HEK293 (cell line): ENCODE data around the gene SIK2.

Experiments used
- CTCF ChIA-PET: fragments of 350-600 bp; formaldehyde crosslinking; extraction: SDS; loops from one replicate; lab custom pipeline; 2021; ENCODE audit warnings: antibody characterized with exemption; lab: Yijun Ruan, JAX
- POLR2A ChIA-PET: fragments of 300-600 bp; formaldehyde crosslinking; extraction: SDS; loops from one replicate; lab custom pipeline; 2020; ENCODE audit warnings: antibody characterized with exemption, inconsistent platforms; lab: Yijun Ruan, JAX
- H3K27ac ChIP-seq: fragments of 200-500 bp; sonication (Bioruptor generic); 2 replicates; pipeline ENCODE4 v1.5.1; 2014; ENCODE audit warnings: low read depth, low read length, control low read depth, inconsistent platforms; ENCODE audit errors: extremely low read depth
- H3K36me3 ChIP-seq, 2 experiments: fragments of 200-500 bp in 1 of 2; sonication (Bioruptor generic) in 1 of 2; 1 replicate in 1 of 2; 2 replicates in 1 of 2; pipeline ENCODE4 v1.5.1; 2014 to 2017; ENCODE audit warnings: inconsistent platforms in 2 of 2, low read length in 2 of 2; ENCODE audit not compliant: control insufficient read depth in 2 of 2, insufficient read depth in 1 of 2
- H3K4me1 ChIP-seq: fragments of 200-500 bp; sonication (Bioruptor generic); 2 replicates; pipeline ENCODE4 v1.5.1; 2014; ENCODE audit warnings: mild to moderate bottlenecking, low read length, inconsistent platforms; ENCODE audit not compliant: control insufficient read depth, insufficient read depth
- H3K4me3 ChIP-seq: 2 replicates; pipeline ENCODE4 v1.5.1; 2011; ENCODE audit warnings: low read depth, mild to moderate bottlenecking, control low read depth, low read length, moderate library complexity
- H3K9me3 ChIP-seq: fragments of 200-500 bp; sonication (Bioruptor generic); 2 replicates; pipeline ENCODE4 v1.5.1; 2014; ENCODE audit warnings: low read depth, low read length, inconsistent platforms; ENCODE audit not compliant: control insufficient read depth, insufficient read depth
- BCL11A ChIP-seq: fragments of 450-650 bp; formaldehyde crosslinking; IDR thresholded peaks from 2 replicates; pipeline ENCODE4 v1.5.1; 2016; ENCODE audit warnings: low read depth, missing biosample characterization, missing genetic modification characterization
- ELK4 ChIP-seq: IDR thresholded peaks from 2 replicates; pipeline ENCODE4 v1.6.1; 2011; ENCODE audit warnings: mild to moderate bottlenecking, low read depth, low read length, borderline replicate concordance
- GLIS1 ChIP-seq: fragments of 450-650 bp; formaldehyde crosslinking; IDR thresholded peaks from 2 replicates; pipeline ENCODE4 v1.5.1; 2016; ENCODE audit warnings: missing biosample characterization, missing genetic modification characterization
- KLF10 ChIP-seq: fragments of 450-650 bp; IDR thresholded peaks from 2 replicates; pipeline ENCODE4 v1.5.1; 2018; ENCODE audit warnings: missing biosample characterization, mild to moderate bottlenecking, missing genetic modification characterization
- PRDM1 ChIP-seq: fragments of 450-650 bp; formaldehyde crosslinking; IDR thresholded peaks from 2 replicates; pipeline ENCODE4; 2016; ENCODE audit warnings: missing biosample characterization, missing genetic modification characterization
- SCRT2 ChIP-seq: fragments of 450-650 bp; formaldehyde crosslinking; IDR thresholded peaks from 2 replicates; pipeline ENCODE4 v1.5.1; 2016; ENCODE audit warnings: missing biosample characterization, missing genetic modification characterization
- SP2 ChIP-seq: fragments of 450-650 bp; formaldehyde crosslinking; IDR thresholded peaks from 2 replicates; pipeline ENCODE4 v1.5.1; 2016; ENCODE audit warnings: missing biosample characterization, missing genetic modification characterization
- ZBTB17 ChIP-seq: fragments of 450-650 bp; formaldehyde crosslinking; IDR thresholded peaks from 2 replicates; pipeline ENCODE4 v1.5.1; 2016; ENCODE audit warnings: missing biosample characterization, missing genetic modification characterization
- ZBTB8A ChIP-seq: fragments of 450-650 bp; formaldehyde crosslinking; IDR thresholded peaks from 2 replicates; pipeline ENCODE4 v1.5.1; 2016; ENCODE audit warnings: missing biosample characterization, missing genetic modification characterization
- ZFP37 ChIP-seq: fragments of 450-650 bp; formaldehyde crosslinking; IDR thresholded peaks from 2 replicates; pipeline ENCODE4 v1.5.1; 2016; ENCODE audit warnings: missing biosample characterization, missing genetic modification characterization
- ZNF280C ChIP-seq: fragments of 450-650 bp; formaldehyde crosslinking; IDR thresholded peaks from 2 replicates; pipeline ENCODE4 v1.5.1; 2016; ENCODE audit warnings: missing biosample characterization, missing genetic modification characterization
- ZNF335 ChIP-seq: fragments of 450-650 bp; formaldehyde crosslinking; conservative IDR thresholded peaks from 2 replicates; pipeline ENCODE4 v1.5.1; 2016; ENCODE audit warnings: missing biosample characterization, missing genetic modification characterization
- ZNF350 ChIP-seq: fragments of 450-650 bp; formaldehyde crosslinking; IDR thresholded peaks from 2 replicates; pipeline ENCODE4 v1.5.0; 2017; ENCODE audit warnings: missing biosample characterization, mild to moderate bottlenecking, missing genetic modification characterization
- ZNF423 ChIP-seq: fragments of 450-650 bp; formaldehyde crosslinking; IDR thresholded peaks from 2 replicates; pipeline ENCODE4 v1.5.1; 2016; ENCODE audit warnings: missing biosample characterization, missing genetic modification characterization
- ZNF433 ChIP-seq: fragments of 450-650 bp; formaldehyde crosslinking; IDR thresholded peaks from 2 replicates; pipeline ENCODE4 v1.5.1; 2016; ENCODE audit warnings: missing biosample characterization, missing genetic modification characterization, low read depth

SIK2 gene

GRCh38 chr11:111764621-111765020, 162.4 kb downstream of the SIK2 start:
- POLR2A ChIA-PET: interaction anchor here (0.5 to 1.0 kb wide), 4 partner anchors 160 to 1248 kb away, joined by 3 to 5 read pairs (median 4); no protein-coding TSS in a partner anchor
- CTCF ChIA-PET: interaction anchor here (0.7 to 5.4 kb wide), 4 partner anchors 11 to 979 kb away, joined by 3 to 46 read pairs (median 6); no protein-coding TSS in a partner anchor
- H3K36me3 ChIP-seq: peaks cover 11 to 53% of the 10 kb centered on the region in 2 experiments; a peak in 2 of 3 replicates

DNA sequence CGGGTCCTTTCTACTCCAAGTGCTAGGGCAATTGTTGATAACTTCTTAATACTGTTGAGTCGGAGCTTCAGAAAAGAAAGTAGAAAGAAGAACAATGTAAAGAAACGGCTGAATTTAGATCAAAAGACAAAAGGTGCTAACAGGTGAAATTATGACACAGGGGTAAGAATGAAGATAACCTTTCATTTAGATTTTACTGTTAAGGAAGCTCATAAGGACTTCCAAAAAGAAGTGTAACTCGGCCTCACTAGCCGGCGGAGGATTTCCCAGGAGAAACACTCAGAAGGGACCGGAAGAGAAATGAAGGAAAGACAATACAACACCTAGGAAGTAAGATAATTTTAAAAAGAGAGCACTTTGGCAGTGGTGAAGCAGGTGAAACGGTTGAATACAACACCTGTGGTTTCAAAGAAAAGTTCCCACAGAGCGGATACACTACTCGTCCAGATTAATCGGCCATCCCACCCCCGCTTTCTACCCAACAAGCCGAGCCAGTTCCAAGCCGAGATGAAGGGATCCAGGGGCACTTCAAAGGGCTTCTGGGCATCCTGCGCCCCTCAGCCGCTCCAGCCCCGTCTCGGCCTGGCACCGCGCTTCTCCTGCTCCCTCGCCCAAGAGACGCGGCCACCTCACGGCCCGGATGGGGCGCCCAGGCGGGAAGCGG, 163.2 kb downstream of the SIK2 start:
- CTCF ChIA-PET: interaction anchor here (0.6 to 5.4 kb wide), 9 partner anchors 11 to 178 kb away, joined by 3 to 46 read pairs (median 5); no protein-coding TSS in a partner anchor

More at GRCh38 chr11:111764621-111765020, 162.4 kb downstream of the SIK2 start:
- Histone ChIP-seq H3K4me3 (peak overlapping the region; percentile 99; the same call in 1 of the 2 replicates), H3K9me3 (no peaks in the 10 kb centered on the region), H3K4me1 (no peaks in the 10 kb centered on the region), H3K27ac (no peak overlapping the region)
- TF ChIP-seq GLIS1 (tag by site-specific recombination) (peak; percentile 33; the same call in 1 of the 2 replicates), ZNF335 (tag by site-specific recombination) (no peak), BCL11A (tag by site-specific recombination) (no peak), ZNF350 (tag by site-specific recombination) (no peak), ZNF433 (no peak), SP2 (tag by site-specific recombination) (no peak)

More for the DNA sequence above, 163.2 kb downstream of the SIK2 start:
- Histone ChIP-seq H3K4me1 (no peaks in the 10 kb centered on the region), H3K4me3 (peak overlapping the region; percentile 99), H3K9me3 (no peaks in the 10 kb centered on the region), H3K27ac (peak overlapping the region; percentile 33; the same call in 1 of the 2 replicates), H3K36me3 (peaks cover 5 to 44% of the 10 kb centered on the region in 2 experiments; a peak in 2 of 3 replicates)
- POLR2A ChIA-PET: interaction anchor here (0.6 to 1.3 kb wide), 5 partner anchors 25 to 628 kb away, joined by 3 to 6 read pairs (median 4); no protein-coding TSS in a partner anchor
- 0 out of 2 replicates have a peak, but pooled peaks have one; percentile 29 for TF ChIP-seq ZFP37 (tag by site-specific recombination)
- TF ChIP-seq PRDM1 (tag by site-specific recombination): peak; percentile 68
- no peak for TF ChIP-seq KLF10
- peak; percentile 91 for TF ChIP-seq ZBTB8A (tag by site-specific recombination)
- TF ChIP-seq ZNF280C (tag by site-specific recombination): no peak
- TF ChIP-seq ZNF423 (tag by site-specific recombination): no peak
- peak; percentile 52; the same call in 1 of the 2 replicates for TF ChIP-seq ZBTB17 (tag by site-specific recombination)
- TF ChIP-seq SCRT2 (tag by site-specific recombination): peak; percentile 54
- no peak for TF ChIP-seq ELK4
